OCI-LY3 (cell line): Measurements from ENCODE around the gene CLEC4F.

Source experiments
- EZH2phosphoT487 ChIP-seq: fragments of 200-600 bp; shearing (Covaris generic); IDR thresholded peaks from 2 replicates; pipeline ENCODE4 v1.6.1; 2018; ENCODE audit warnings: antibody characterized with exemption, mixed run types, low read depth
- TF ChIP-seq, protein P1 (sequence below): fragments of 200-600, 300-600 bp; sonication (generic); IDR thresholded peaks from 2 replicates; pipeline ENCODE4 v1.5.1; 2014; ENCODE audit warnings: antibody characterized with exemption, low read length, low read depth

DNA sequence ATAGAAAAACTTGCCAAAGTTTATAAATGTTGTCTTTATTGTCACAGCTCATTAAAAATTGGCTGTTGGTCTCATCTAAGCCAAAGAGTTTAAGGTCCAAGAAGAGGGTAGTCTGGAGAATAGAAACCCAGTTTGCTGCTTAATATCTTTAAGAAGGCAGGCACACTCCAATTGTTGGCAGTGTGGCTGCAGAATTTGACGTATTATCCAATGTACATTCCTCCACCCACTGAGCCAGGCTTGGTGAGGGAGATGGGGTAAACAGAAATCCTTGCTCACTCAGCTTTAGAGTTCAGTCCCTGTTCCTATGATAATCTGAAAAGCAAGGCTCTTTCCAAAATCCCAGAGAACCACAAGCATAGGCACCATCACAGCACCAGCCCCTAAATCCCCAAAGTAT lies 41.7 kb downstream of the CLEC4F start:
- TF ChIP-seq, protein P1, sequence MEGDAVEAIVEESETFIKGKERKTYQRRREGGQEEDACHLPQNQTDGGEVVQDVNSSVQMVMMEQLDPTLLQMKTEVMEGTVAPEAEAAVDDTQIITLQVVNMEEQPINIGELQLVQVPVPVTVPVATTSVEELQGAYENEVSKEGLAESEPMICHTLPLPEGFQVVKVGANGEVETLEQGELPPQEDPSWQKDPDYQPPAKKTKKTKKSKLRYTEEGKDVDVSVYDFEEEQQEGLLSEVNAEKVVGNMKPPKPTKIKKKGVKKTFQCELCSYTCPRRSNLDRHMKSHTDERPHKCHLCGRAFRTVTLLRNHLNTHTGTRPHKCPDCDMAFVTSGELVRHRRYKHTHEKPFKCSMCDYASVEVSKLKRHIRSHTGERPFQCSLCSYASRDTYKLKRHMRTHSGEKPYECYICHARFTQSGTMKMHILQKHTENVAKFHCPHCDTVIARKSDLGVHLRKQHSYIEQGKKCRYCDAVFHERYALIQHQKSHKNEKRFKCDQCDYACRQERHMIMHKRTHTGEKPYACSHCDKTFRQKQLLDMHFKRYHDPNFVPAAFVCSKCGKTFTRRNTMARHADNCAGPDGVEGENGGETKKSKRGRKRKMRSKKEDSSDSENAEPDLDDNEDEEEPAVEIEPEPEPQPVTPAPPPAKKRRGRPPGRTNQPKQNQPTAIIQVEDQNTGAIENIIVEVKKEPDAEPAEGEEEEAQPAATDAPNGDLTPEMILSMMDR = no peak
- no peak for TF ChIP-seq EZH2phosphoT487
